HL-60 (cell line): ENCODE data around the gene ZNF219.

Experiments
- DNase-seq, 2 experiments: peaks; one replicate each; pipeline ENCODE4 v3.0.0-alpha.2; 2010 to 2020; ENCODE audit warnings: low read depth in 1 of 2, low spot score in 1 of 2
- H3K27ac ChIP-seq: fragments of 250-450 bp; sonication (Bioruptor Pico); replicated peaks from 2 replicates; pipeline ENCODE4 v1.5.1; 2020; ENCODE audit warnings: mild to moderate bottlenecking, moderate library complexity
- H3K27me3 ChIP-seq: fragments of 250-450 bp; sonication (Bioruptor Pico); 2 replicates; pipeline ENCODE4 v1.5.1; 2021; ENCODE audit warnings: mild to moderate bottlenecking, moderate library complexity; ENCODE audit not compliant: insufficient read depth, poor library complexity, severe bottlenecking
- H3K4me3 ChIP-seq: replicated peaks from 2 replicates; pipeline ENCODE4 v1.5.1; 2011; ENCODE audit warnings: mild to moderate bottlenecking, control low read depth, low read length; ENCODE audit not compliant: insufficient read depth
- GABPA ChIP-seq: IDR thresholded peaks from 2 replicates; pipeline ENCODE4 v1.6.1; 2012; ENCODE audit warnings: low read depth
- POLR2AphosphoS5 ChIP-seq: IDR thresholded peaks from 2 replicates; pipeline ENCODE4 v1.6.1; 2012; ENCODE audit warnings: low read depth
- REST ChIP-seq: IDR thresholded peaks from 2 replicates; pipeline ENCODE4 v1.6.1; 2012; ENCODE audit warnings: low read depth; ENCODE audit not compliant: insufficient replicate concordance
- SPI1 ChIP-seq: IDR thresholded peaks from 2 replicates; pipeline ENCODE4 v1.6.1; 2012; ENCODE audit warnings: low read depth, mild to moderate bottlenecking, borderline replicate concordance
- TF ChIP-seq, protein P1 (sequence below): IDR thresholded peaks from one replicate; pipeline ENCODE4 v1.5.1; 2011; ENCODE audit warnings: low read length, control low read depth, inconsistent platforms; ENCODE audit not compliant: insufficient read depth

The ZNF219 gene

DNA sequence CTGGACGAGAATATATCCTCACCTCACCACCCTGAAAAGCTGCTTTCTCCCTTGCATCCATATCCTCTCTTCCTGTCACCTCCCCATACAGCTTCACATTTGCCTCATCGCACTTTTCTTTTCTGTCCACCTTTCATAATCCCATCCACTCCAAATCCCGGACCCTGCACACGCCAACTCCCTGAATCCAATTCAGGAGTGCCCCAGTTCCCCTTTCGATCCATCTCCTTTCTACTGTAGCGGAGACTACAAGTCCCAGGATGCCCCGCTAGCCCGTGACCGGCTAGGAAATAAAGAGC, 4.9 kb upstream of the ZNF219 start:
- TF ChIP-seq REST: no peak
- TF ChIP-seq SPI1: peak; percentile 94
- TF ChIP-seq GABPA: no peak
- TF ChIP-seq POLR2AphosphoS5: no peak
- H3K4me3 ChIP-seq: peak overlapping the region; percentile 73
- no peak for DNase-seq
- H3K27ac ChIP-seq: peak overlapping the region; percentile 100
- H3K27me3 ChIP-seq: no peaks in the 10 kb centered on the region

DNA sequence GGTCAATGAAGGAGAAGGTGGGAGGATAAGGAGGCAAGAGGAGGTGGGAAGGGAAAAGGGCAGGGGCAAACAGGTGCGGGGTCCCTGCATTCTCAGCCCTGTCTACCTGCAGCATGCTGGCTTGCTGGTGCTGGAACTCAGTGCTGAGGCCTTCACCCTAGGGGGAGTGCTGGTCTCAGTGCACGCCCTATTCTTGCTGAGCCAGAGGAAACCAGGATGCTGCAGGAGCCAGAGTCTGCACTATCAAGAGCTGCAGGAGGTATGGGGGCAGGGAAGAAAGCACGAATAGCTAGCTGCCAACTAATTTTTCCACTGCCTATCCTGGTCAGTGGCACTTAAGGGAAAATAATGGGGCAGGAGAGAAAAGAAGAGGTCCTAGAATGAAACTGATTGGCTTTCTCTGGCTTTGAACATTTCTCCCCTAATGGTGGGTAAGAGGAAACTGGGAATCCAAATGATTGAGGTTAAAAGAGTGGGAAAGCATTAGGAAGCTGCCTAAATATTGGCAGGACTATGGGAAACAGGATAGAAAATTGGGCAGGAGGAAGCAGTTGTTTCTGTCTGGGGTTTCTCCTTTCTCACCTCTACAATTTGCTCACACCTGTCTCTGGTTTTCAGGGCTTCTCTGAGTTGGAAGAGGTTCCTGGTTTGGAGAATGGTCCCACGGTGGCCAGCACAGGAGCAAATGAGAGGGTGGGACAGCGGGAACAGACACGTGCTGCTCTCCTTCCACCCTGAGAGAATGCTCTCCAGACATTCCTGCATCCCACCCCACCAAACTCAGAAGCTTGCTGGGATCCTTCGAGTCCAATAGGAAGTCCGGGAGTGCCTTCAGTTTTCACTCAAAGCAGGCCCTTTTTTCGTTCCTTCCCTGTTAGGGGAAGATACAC, 4.3 kb upstream of the ZNF219 start:
- DNase-seq: no peak
- no peak for TF ChIP-seq REST
- no peak for TF ChIP-seq GABPA
- TF ChIP-seq, protein P1, sequence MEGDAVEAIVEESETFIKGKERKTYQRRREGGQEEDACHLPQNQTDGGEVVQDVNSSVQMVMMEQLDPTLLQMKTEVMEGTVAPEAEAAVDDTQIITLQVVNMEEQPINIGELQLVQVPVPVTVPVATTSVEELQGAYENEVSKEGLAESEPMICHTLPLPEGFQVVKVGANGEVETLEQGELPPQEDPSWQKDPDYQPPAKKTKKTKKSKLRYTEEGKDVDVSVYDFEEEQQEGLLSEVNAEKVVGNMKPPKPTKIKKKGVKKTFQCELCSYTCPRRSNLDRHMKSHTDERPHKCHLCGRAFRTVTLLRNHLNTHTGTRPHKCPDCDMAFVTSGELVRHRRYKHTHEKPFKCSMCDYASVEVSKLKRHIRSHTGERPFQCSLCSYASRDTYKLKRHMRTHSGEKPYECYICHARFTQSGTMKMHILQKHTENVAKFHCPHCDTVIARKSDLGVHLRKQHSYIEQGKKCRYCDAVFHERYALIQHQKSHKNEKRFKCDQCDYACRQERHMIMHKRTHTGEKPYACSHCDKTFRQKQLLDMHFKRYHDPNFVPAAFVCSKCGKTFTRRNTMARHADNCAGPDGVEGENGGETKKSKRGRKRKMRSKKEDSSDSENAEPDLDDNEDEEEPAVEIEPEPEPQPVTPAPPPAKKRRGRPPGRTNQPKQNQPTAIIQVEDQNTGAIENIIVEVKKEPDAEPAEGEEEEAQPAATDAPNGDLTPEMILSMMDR: no peak
- no peak for TF ChIP-seq POLR2AphosphoS5
- TF ChIP-seq SPI1: no peak
- Histone ChIP-seq H3K27me3 (no peaks in the 10 kb centered on the region), H3K27ac (no peak overlapping the region; the same call in 1 of the 2 replicates), H3K4me3 (peak overlapping the region; percentile 73)

- TF ChIP-seq GABPA: no peak
- no peak for TF ChIP-seq SPI1
- TF ChIP-seq POLR2AphosphoS5: no peak
- TF ChIP-seq, protein P1: no peak
- TF ChIP-seq REST: no peak
- H3K27me3 ChIP-seq: no peaks in the 10 kb centered on the region
- peak in 1 of 2 experiments; percentile 14 for DNase-seq
- no peak overlapping the region for H3K4me3 ChIP-seq
- H3K27ac ChIP-seq: no peak overlapping the region
Observed at GRCh38 chr14:21101802-21102413, 3.5 kb upstream of the ZNF219 start.
